ENCODE results near the gene PODXL. TPM values are rescaled to one million over a fixed set of nuclear protein-coding genes. Genes with fewer than 3 reads are reported as not detected.
A peak's percentile ranks its signal among the peaks of the same experiment; 100 is the strongest.

Gene PODXL
- total RNA-seq, 4 donors from 2014 or later = 24.5 to 40.3 (median 31.3) TPM

DNA sequence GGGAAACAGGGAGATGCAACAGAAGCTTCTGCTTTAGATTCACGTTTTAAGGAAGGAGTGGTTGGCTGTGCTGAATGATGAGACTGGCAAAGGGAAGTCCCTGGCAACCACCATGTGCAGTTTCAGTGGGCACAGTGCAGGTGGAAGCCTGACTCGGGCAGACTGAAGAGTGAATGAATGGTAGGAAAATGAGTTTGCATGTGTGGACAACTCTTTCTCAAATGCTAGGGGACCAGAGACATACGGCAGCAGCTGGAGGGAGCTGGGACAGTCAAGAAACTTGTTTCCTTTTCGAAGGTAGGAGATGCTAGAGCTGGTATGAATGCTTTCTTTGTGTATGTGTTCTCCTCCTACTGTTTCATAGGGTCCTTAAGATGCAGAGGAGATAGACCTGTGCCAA lies 29.0 kb downstream of the PODXL start:
- 51% methylated on average over 4 of the region's 4 CpGs for WGBS
- TF ChIP-seq POLR2AphosphoS5 (IDR thresholded peaks at IDR 0.05) = no peak
- TF ChIP-seq CTCF (IDR thresholded peaks at IDR 0.05) = no peak
- TF ChIP-seq EP300 (IDR thresholded peaks at IDR 0.05) = no peak
- TF ChIP-seq POLR2A (IDR thresholded peaks at IDR 0.05; ENCODE audit: low read depth) = no peak
- Histone ChIP-seq H3K4me3 (no peak overlapping the region), H3K36me3 (no peaks in the 10 kb centered on the region), H3K27ac (replicated peaks in 1 of 4) (no peak overlapping the region), H3K4me1 (peaks cover 0 to 25% (median 9%) of the 10 kb centered on the region in 4 donors), H3K9me3 (no peaks in the 10 kb centered on the region), H3K27me3 (no peaks in the 10 kb centered on the region)
- no peak for DNase-seq (ENCODE audit: extremely low spot score)
- intact Hi-C loops (cut with DNase I) = no loop called here

DNA sequence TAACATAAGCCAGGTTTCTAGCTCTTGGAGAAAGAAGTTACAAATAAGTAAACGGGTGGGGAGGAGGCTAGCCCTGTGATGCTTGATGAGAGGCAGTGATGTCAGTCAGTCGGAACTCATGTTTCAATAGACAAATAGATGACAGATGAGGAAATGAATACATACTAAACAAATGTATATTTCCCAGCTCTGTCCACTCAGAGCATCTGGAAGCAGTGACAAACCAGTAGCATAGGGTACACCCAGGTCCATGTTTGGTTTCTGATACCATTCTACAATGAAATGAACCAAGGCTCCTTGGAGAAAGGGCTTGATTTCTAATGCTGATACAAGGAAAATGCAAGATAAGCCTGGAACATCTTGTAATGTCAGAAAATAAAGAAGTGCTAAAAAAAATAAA lies 30.6 kb downstream of the PODXL start:
- H3K9me3 ChIP-seq = no peaks in the 10 kb centered on the region
- no peaks in the 10 kb centered on the region for H3K36me3 ChIP-seq
- WGBS = 82% methylated on average over 2 of the region's 2 CpGs
- DNase-seq (ENCODE audit: extremely low spot score) = no peak
- no peaks in the 10 kb centered on the region for H3K27me3 ChIP-seq
- no peak overlapping the region for H3K27ac ChIP-seq (replicated peaks in 1 of 4)
- H3K4me3 ChIP-seq = no peak overlapping the region
- peaks cover 10 to 35% (median 20%) of the 10 kb centered on the region in 4 donors for H3K4me1 ChIP-seq
- TF ChIP-seq POLR2A (IDR thresholded peaks at IDR 0.05; ENCODE audit: low read depth) (no peak), CTCF (IDR thresholded peaks at IDR 0.05) (no peak), EP300 (IDR thresholded peaks at IDR 0.05) (no peak), POLR2AphosphoS5 (IDR thresholded peaks at IDR 0.05) (no peak)
- intact Hi-C loops (cut with DNase I) = no loop called here

DNA sequence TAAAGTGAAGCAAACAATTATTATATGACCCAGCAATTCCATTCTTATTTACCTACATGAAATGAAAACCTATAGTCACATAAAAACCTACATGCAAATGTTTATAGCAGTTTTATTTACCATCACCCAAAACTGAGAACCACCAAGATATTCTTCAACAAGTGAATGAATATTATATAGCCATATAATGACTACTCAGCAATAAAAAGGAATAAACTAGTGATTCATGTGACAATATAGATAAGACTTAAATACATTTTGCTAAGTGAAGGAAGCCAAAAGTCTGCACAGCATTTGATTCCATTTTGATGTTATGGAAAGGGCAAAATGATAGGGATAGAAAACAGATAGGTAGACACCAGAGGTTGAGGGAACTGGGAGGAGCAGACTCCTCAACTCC lies 31.7 kb downstream of the PODXL start:
- Histone ChIP-seq H3K36me3 (no peaks in the 10 kb centered on the region), H3K9me3 (no peaks in the 10 kb centered on the region), H3K4me3 (no peak overlapping the region), H3K27ac (replicated peaks in 1 of 4) (no peak overlapping the region), H3K4me1 (peaks cover 10 to 38% (median 21%) of the 10 kb centered on the region in 4 donors), H3K27me3 (no peaks in the 10 kb centered on the region)
- TF ChIP-seq EP300 (IDR thresholded peaks at IDR 0.05) (no peak), POLR2A (IDR thresholded peaks at IDR 0.05; ENCODE audit: low read depth) (no peak), POLR2AphosphoS5 (IDR thresholded peaks at IDR 0.05) (no peak), CTCF (IDR thresholded peaks at IDR 0.05) (no peak)
- intact Hi-C loops (cut with DNase I) = no loop called here
- DNase-seq (ENCODE audit: extremely low spot score) = no peak

DNA sequence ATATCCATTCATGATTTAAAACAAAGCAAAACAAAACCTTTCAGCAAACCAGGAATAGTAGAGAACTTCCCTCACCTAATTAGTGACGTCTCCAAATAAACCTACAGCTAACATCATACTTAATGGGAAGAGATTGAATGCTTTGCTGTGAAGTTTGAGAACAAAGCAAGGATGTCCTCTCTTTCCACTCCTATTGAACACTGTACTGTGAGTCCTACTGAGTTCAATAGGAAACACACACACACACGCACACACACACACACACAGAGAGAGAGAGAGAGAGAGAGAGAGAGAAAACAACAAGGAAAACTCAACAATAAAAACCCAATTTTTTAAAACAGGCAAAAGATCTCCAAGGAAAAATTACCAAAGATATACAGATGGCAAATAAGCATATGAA lies 32.3 kb downstream of the PODXL start:
- DNase-seq (ENCODE audit: extremely low spot score) = no peak
- Histone ChIP-seq H3K36me3 (no peaks in the 10 kb centered on the region), H3K4me1 (peaks cover 14 to 38% (median 24%) of the 10 kb centered on the region in 4 donors), H3K27ac (replicated peaks in 1 of 4) (peak overlapping the region in 1 of 4 donors; percentile 31), H3K4me3 (no peak overlapping the region), H3K27me3 (no peaks in the 10 kb centered on the region), H3K9me3 (no peaks in the 10 kb centered on the region)
- WGBS = 77% methylated on average over 1 of the region's 2 CpGs
- intact Hi-C loops (cut with DNase I) = no loop called here
- TF ChIP-seq CTCF (IDR thresholded peaks at IDR 0.05) (no peak), POLR2A (IDR thresholded peaks at IDR 0.05; ENCODE audit: low read depth) (no peak)

DNA sequence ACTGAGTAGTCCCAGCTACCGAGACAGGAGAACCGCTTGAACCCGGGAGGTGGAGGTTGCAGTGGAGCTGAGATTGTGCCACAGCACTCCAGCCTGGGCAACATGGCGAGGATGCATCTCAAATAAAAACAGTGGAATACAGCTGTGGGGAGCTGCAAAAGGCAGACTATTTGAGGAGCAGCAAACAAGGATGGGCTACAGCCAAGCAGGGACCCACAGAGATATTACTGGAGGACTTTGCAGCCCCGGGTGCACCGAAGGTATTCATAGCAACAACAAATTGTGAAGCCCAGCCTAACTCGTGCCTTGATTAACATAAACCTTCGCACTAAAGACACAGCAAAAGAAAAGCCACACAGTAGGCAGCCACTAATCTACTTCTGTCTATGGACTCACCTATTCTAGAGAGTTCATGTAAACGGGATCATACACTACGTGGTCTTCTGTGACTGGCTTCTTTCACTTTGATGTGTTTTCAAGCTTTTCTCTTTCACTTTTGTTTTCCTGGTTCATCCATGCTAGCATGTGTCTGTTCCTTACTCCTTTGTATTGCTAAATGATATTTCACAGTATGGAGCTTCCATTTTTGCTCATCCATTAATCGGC lies 34.0 kb downstream of the PODXL start:
- intact Hi-C loops (cut with DNase I) = no loop called here
- TF ChIP-seq POLR2A (IDR thresholded peaks at IDR 0.05; ENCODE audit: low read depth) = no peak
- no peak for TF ChIP-seq CTCF (IDR thresholded peaks at IDR 0.05)
- no peak for TF ChIP-seq EP300 (IDR thresholded peaks at IDR 0.05)
- no peak for TF ChIP-seq POLR2AphosphoS5 (IDR thresholded peaks at IDR 0.05)
- WGBS = 80% methylated on average over 11 of the region's 11 CpGs
- H3K4me1 ChIP-seq = peaks cover 14 to 44% (median 24%) of the 10 kb centered on the region in 4 donors
- no peak overlapping the region for H3K4me3 ChIP-seq
- H3K9me3 ChIP-seq = no peaks in the 10 kb centered on the region
- DNase-seq (ENCODE audit: extremely low spot score) = no peak
- H3K36me3 ChIP-seq = no peaks in the 10 kb centered on the region
- no peaks in the 10 kb centered on the region for H3K27me3 ChIP-seq
- H3K27ac ChIP-seq (replicated peaks in 1 of 4) = peak overlapping the region; percentile 31 to 60 (median 48)

All from esophagus muscularis mucosa (tissue), 4 donors.